RPMI7951 (cell line): ENCODE data around the gene RAB33B. TPM values are rescaled to one million over a fixed set of nuclear protein-coding genes. Genes with fewer than 3 reads are reported as not detected.
A peak's percentile ranks its signal among the peaks of the same experiment; 100 is the strongest.
"Not testable (repeated sequence)": the region's sequence is repeated elsewhere in the genome, so short reads cannot be mapped to it uniquely, and the experiment has no call there.

Source experiments
- DNase-seq: peaks from one replicate; pipeline ENCODE4 v3.0.0-alpha.2; 2012; ENCODE audit warnings: low read depth
- total RNA-seq: library from RNA; depleted of rRNA; stranded (reverse); fragments of >200 nt; shearing (Covaris generic); gene quantifications from 2 replicates; pipeline ENCODE4 v1.2.3, GENCODE V29; 2014; rRNA removed

Gene RAB33B
- total RNA-seq, result 8.2 and 9.3 TPM in 2 replicates

DNA sequence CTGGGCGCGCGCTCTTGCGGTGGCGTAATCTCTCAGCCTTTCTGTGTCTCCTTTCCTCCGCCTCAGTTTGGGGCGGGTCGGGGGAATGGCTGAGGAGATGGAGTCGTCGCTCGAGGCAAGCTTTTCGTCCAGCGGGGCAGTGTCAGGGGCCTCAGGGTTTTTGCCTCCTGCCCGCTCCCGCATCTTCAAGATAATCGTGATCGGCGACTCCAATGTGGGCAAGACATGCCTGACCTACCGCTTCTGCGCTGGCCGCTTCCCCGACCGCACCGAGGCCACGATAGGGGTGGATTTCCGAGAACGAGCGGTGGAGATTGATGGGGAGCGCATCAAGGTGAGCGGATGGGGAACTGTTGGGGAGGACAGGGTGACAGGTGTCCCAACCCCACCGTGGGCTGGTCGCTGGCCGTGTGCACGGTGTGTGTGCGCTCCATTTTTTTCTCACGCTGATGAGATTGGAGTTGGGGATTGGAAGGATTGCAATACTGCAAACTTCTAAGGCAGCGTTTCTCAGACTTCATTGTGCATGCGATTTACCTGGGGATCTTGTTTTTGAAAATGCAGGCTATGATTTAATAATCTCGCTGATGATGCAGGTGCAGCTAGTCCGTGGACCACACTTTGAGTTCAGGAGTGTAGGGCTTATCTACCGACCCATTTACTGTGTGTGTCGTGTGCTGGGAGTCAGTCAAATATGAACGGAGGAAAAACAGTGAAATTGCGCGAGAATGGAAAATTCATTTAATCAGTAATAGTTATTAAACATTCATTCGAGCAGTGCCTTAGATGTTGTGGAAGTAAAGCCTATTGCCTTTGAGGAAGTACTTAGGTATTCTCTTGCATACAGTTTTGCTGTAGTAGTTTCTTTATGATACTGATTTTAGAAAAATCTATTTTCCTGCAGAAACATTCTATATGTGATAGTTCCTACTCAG lies at the start of gene RAB33B:
TSS of gene RAB33B (plus strand) at position 11 of the 935 bp plus-strand sequence. CDS start at position 86, 75 bp downstream.
- peak; percentile 82 for DNase-seq

DNA sequence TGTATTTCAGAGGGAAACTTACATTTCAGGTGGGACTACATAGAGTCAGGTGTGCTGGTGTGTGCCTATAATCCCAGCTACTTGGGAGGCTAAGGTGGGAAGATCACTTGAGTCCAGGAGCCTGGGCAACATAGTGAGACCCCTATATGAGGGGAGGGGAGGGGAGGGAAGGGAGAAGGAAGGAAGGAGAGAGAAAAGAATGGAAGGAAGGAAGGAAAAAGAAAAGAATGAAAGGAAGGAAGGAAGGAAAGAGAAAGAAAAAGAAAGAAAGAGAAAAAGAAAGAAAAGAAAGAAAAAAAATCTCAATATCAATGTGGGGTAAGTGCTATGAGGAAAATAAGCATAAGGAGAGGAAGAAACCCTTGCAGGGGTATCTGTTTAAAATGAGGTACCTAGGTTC lies 43.6 kb upstream of the RAB33B start:
- DNase-seq, result no peak

DNA sequence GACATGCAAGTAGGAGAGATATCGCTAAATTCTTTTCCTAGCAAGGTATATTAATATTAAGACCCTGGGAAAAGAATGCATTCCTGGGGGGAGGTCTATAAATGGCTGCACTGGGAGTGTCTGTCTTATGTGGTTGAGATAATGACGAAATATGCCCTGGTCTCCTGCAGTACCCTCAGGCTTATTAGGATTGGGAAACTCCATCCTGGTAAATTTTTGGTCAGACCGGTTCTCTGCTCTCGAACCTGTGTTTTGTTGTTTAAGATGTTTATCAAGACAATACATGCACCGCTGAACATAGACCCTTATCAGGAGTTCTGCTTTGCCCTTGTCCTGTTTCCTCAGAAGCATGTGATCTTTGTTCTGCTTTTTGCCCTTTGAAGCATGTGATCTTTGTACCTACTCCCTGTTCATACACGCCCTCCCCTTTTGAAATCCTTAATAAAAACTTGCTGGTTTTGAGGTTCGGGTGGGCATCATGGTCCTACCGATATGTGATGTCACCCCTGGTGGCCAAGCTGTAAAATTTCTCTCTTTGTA lies 39.2 kb upstream of the RAB33B start:
- DNase-seq, result not testable (repeated sequence)

DNA sequence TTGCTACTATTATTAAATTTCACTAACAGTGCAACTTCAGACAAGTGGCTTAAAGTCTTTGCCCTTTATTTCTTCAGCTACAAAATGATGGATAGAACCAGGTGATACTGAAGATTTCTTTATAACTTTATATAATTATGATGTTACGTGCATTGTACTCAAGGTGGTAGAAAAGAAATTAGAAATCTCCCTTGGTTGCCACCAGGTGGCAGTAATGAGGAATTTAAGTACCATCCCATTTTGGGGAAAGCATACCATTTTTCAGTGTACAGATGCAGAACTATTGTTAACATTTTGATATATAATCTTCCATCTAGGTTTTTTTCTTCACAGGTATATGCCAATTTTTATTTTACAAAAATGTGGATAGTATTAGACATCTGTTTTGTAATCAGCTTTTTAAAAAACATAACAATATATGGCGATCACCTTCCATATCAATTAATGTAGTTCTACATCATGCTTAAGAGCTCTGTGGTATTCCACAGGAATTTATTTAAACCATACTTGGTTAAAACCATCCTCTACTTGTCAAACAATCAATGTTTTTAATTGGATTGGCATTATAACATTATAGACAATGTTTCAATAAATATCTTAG lies 37.7 kb upstream of the RAB33B start:
- DNase-seq, result peak; percentile 28

DNA sequence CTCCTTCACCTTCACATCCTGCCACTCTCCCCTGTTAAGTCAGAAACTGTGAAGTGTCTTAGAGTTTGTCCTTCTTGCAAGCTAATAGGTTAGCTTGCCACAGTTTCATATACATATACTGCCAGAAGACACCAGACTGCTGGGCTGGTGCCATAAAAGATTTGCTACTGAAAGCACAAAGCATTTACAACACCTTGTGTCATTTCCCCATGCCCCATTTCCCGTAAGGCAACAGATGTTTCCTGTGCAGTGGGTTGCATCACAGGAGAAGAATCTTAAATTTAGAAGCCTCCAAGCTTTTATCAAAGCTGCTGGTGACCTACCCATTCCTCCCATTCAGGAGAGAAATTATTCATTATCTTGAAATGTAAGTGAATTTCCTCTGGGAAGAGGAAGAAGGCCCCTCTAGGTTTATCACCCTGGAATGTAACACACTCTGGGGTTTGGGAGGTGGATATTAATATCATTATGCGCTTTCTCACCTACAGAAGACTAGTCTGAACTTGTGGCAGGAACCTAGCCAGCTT lies 34.5 kb upstream of the RAB33B start:
- peak; percentile 17 for DNase-seq

DNA sequence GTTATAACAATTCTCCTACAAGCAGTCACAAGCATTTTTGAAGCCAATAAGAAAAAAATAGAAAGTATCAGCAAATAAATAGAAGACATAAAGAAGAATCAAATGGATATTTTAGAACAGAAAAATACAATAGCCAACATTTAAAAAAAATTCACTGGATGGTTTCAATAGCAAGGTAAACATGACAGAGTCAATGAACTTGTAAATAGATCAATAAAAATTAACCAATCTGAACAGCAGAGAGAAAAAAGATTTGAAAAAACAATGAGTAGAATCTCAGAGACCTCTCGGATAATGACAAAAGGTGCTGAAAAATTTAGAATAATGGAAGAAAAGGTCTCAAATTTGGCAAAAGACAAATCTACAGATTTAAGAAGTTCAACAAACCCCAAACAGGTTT lies 33.3 kb upstream of the RAB33B start:
- DNase-seq, result no peak

DNA sequence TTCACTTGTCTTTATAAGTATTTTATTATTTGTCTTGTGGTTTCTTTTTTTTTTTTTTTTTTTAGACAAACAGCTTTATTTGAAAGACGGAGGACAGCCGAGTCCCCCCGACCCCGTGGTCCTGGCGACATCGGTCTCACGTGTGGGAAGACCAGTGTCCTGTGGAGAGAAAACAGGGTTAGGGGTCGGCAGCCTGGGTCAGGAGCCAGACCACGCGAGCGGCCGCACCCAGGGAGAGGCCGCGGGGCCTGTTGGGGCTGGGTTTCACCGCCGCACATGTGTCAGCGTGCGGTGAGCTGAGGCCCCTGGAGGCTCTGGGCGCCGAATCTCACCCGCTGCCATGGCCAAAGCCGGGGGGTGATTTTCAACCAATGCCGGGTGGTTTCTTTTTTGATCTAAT lies 17.8 kb upstream of the RAB33B start:
- no peak for DNase-seq

DNA sequence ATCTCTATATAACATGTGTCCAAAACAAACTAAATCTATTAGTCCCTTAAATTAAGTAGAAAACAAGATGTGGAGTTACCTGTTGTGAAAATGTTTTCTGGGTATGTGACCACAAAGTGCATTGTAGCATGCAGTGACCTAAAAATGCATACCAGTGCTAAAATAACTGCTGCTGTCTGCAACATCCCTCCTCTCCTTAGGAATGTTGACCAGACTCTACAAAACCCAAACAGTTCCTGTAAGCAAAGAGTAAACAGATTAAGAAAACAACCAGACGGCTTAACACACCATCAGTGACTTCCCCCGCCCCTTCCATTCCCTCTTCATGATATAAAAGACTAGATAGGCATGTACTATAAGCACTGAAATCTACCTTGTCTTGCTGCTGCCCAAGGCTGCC lies 15.8 kb upstream of the RAB33B start:
- DNase-seq, result no peak

DNA sequence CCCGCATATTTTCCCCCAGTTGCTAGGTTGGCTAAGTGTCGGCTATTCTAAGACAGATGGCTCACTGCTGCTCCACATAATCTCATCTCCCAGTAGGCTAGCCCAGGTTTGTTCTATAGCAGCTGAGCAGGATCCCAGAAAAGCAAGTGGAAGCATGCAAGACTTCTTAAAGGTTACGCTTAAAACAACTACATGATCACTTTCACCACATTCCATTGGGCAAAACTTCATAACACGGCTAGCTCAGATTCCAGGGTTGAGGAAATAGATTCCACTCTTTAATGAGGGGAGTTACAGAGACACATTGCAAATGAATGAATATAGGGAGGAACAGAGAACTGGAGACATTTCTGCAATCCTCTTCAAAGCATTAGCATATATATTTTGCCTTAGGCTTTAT lies 12.9 kb upstream of the RAB33B start:
- no peak for DNase-seq

DNA sequence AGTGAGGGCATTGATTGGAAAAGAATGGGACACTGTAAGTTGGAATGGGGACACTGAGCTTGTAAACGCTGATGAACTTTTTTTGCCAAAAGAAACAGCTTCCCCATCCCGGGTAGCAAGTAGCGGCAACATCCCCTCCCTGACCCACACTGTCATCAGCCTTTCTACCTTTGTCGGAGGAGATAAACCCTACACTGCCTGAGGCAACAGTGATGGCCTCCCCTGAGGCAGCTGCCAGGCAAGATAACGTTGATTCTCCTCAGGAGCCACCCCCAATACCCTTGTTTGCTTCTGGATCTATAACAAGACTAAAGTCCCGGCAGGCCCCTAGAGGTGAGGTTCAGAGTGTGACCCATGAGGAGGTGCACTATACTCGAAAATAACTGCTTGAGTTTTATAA lies 10.3 kb upstream of the RAB33B start:
- DNase-seq, result no peak

DNA sequence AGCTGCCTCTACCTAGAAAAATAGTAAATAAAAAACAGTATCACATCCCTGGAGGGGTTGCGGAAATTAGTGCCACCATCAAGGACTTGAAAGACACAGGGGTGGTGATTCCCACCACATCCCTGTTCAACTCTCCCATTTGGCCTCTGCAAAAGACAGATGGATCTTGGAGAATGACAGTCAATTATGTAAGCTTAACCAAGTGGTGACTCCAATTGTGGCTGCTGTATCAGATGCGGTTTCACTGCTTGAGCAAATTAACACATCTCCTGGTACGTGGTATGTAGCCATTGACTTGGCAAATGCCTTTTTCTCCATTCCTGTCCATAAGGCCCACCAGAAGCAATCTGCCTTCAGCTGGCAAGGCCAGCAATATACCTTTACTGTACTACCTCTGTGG lies 9.0 kb upstream of the RAB33B start:
- DNase-seq, result not testable (repeated sequence)

DNA sequence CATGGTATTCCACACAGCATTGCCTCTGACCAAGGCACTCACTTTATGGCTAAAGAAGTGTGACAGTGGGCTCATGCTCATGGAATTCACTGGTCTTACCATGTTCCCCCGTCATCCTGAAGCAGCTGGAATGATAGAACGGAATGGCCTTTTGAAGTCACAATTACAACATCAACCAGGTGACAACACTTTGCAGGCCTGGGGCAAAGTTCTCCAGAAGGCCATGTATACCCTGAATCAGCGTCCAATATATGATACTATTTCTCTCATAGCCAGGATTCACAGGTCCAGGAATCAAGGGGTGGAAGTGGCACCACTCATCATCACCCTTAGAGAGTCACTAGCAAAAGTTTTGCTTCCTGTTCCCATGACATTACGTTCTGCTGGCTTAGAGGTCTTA lies 6.8 kb upstream of the RAB33B start:
- DNase-seq, result not testable (repeated sequence)

DNA sequence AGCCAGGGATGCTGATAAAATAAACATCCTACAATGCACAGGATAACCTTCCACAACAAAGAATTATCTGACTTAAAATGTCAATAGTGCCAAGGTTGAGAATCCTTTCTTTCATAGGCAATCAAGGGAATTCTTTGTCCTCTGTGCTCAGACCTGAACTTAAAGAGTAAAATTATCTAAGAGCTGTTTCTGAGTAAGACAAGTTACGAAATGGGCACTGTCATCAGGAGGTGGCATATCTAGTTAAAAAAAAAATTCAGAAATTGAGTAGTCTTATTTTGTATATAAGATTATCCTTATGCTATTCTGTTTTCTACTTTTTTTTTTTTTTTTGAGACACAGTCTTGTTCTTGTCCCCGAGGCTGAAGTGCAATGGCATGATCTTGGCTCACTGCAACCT lies 3.3 kb upstream of the RAB33B start:
- no peak for DNase-seq

DNA sequence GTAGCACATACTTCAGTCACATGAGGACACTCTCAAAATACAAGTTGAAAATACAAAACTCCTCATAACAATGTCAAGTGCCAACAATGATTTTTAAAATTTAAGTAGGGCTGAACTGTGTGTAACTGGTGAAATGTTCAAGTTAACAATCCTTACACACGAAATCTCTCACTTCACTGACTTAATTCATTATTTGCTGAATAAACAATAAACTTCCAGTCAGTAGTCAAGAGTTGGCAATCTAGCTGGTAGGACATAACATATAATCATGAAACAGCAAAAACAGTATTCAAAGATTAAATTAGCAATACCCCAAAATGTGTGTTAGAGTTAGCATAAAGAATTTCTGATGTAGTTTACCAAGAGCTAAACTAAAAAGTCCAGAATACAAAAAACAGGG lies 1.9 kb upstream of the RAB33B start:
- no peak for DNase-seq

DNA sequence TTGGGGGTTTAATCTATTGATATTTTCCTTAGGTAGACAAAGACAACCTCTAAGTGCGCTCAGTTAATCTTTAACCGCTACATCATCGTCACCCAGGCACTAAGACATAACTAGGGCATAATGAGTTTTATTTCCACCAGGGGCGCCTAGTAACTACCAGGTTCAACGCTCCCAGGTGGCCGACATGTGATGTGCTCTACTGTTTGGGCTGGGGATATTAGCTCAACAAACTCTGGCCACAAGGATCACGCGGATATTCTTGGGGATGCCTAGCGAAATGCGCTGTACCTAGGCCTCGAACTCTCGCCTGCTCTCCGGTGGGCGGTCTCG lies 915 bp upstream of the RAB33B start:
- DNase-seq, result no peak

DNA sequence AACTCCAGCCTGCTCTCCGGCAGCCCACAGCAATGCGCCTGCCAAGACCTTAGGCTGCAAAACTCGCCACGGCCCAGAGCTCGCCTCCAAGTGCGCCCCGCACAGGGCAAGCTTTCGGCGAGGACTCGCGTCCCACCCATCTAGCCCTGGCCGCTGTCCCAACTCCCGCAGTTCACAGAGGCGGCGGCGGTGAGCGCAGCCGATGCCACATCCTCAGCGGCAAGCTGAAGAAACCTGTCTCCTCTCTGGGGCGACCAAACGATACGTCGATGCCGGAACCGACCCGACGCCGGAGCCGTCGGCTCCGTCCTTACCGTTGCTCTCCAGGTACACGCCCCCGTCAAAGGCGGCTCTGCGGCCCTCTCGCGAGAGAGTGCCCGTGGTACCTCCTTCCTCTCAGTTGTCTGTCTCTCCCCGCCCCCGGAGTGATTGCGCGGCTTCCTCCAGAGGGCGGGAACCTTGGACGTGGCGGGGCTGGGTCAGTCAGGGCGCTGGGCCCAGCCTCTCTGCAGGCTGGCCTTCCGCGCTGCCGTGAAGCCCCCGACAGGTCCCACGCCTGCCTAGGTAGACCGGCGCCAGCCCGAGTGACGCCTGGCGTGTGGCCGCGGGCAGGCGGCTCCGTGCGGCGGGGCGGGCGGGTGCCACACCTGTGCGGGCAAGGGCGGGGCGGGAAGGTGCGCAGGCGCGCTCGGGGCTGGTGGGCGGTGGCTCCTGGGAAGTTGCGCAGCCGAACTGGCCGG lies 380 bp upstream of the RAB33B start:
- peak; percentile 95 for DNase-seq

DNA sequence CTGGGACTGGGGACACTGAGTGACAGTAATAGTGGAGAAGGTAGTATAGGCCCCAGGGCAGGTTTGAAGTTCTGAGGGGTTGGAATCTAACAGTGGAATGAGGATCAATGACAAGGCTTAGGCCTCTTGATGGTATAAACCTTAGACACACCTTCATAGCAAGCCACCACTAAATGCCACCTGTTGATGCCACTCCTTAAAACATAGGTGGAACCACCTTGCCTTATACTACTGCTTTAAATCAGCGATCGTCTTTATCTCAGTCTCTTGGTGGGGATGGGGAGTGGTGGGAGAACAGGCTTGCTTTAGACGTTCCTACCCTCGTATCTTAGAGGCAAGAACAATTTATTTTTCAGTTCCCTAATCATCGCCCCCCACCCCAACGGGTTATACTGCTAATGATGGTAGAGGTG lies 1.2 kb downstream of the RAB33B start:
- DNase-seq, result no peak

DNA sequence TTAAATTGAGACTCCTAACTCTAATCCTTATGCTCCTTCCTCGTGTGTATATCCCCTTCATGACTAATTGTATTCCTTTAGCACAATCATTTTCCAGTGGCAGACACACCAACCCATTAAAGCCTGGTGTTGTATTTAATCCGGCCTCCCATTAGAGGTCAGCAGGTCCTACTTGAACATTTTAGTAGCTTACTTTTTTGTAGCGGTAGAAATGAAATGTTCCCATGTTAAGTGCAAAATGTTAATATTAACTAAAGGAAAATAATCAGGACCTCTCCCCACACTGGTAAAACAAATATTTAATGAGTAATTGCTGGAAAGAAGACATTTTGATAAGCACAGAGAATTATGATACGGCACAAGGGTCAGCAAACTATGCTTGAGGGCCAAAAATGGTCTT lies 3.4 kb downstream of the RAB33B start:
- DNase-seq, result no peak

DNA sequence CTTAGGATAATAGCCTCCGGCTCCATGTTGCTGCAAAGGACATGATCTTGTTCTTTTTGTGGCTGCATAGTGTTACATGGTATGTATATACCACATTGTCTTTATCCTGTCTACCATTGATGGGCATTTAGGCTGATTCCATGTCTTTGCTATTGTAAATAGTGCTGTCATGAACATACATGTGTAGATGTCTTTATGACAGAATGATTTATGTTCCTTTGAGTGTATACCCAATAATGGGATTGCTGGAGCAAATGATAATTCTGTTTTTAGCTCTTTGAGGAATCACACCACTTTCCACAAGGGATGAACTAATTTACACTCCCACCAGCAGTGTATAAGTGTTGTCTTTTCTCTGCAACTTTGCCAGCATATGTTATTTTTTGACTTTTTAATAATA lies 4.6 kb downstream of the RAB33B start:
- no peak for DNase-seq

DNA sequence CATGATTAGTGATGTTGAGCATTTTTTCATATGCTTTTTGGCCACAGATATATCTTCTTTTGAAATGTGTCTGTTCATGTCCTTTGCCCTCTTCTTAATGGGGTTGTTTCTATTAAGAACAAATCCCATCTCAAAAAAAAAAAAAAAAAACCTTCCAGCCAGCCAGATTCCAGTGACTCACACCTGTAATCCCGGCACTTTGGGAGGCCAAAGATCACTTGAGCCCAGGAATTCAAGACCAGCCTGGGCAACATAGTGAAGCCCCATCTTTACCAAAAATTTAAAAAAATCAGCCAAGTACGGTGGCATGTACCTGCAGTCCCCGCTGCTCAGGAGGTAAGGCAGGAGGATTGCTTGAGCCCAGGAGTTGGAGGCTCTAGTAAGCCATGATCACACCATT lies 5.1 kb downstream of the RAB33B start:
- no peak for DNase-seq

DNA sequence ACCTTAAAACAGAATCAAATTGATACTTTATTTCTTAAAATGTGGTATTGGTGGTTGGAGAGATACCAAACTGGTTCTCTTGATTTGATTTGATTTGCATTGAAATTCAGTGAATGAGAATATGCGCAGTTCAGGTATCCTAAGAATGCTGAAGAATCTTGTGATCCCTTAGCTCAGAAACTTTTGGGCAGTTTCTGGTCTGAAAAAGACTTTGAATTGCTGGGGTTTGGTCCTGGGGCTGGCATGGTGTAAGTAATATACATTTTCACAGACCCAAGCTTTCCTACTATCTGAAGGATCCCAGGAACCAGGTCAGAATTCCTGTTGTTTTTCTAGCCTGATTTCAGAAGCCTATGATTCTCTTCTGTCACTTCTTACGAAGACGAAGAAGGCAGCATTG lies 6.6 kb downstream of the RAB33B start:
- DNase-seq, result no peak

DNA sequence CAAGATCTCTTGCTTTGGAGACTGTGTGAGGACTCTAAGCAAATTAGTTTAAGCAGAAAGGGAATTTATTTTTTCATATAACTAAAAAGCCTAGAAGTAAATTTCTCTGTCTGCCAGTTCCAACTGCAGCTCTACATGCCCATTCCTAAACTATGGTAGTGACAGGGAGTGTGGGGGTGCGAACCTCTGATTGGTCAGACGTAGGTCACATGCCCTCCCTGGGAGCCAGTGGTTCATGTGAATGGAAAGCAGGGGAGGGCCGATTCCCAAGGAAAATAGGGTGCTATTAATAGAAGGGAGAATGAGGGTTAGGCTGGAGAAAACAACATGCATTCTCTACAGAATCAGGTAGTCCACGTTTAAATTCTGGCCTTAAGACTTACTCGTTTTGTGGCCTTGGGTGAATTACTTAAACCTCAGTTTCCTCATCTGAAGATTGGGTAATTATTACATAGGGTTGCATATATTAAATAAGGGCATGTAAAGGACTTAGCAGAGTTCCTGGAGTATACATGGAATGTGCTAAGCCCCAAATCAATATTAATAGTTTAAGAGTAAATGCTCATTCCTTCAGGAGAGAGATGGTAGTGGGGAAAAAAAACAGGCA lies 7.2 kb downstream of the RAB33B start:
- DNase-seq, result no peak
